Loucy (cell line): ENCODE measurements around the gene TNIP3.

Experiments
- H2AFZ ChIP-seq: fragments of 200-600 bp; sonication (generic); 2 replicates; pipeline ENCODE4 v1.6.0; 2016; ENCODE audit warnings: antibody characterized with exemption, mild to moderate bottlenecking, low read length, moderate library complexity
- H3F3A ChIP-seq: fragments of 200-600 bp; 2 replicates; pipeline ENCODE4 v1.6.0; 2016; ENCODE audit warnings: antibody characterized with exemption, low read depth, mild to moderate bottlenecking
- H3K27me3 ChIP-seq: fragments of 200-600 bp; sonication (generic); 2 replicates; pipeline ENCODE4 v1.6.1; 2014; ENCODE audit warnings: low read length, mild to moderate bottlenecking; ENCODE audit not compliant: insufficient read depth, poor library complexity, severe bottlenecking
- H3K36me3 ChIP-seq: fragments of 200-600 bp; sonication (generic); 2 replicates; pipeline ENCODE4 v1.6.1; 2016; ENCODE audit warnings: low read length; ENCODE audit not compliant: insufficient read depth
- H3K4me1 ChIP-seq: fragments of 200-600 bp; sonication (generic); 2 replicates; pipeline ENCODE4 v1.5.1; 2014; ENCODE audit warnings: low read length, mild to moderate bottlenecking; ENCODE audit not compliant: insufficient read depth, poor library complexity, severe bottlenecking
- H3K4me2 ChIP-seq: fragments of 200-600 bp; sonication (generic); 2 replicates; pipeline ENCODE4 v1.6.0; 2014; ENCODE audit warnings: antibody characterized with exemption, low read length, low read depth, mild to moderate bottlenecking; ENCODE audit not compliant: poor library complexity, severe bottlenecking
- H3K4me3 ChIP-seq: fragments of 200-600 bp; sonication (generic); 2 replicates; pipeline ENCODE4 v1.5.1; 2014; ENCODE audit warnings: low read length, mild to moderate bottlenecking, mixed read lengths; ENCODE audit not compliant: poor library complexity, severe bottlenecking
- H3K79me2 ChIP-seq: fragments of 200-600 bp; sonication (generic); 2 replicates; pipeline ENCODE4 v1.6.1; 2014; ENCODE audit warnings: low read length; ENCODE audit not compliant: insufficient read depth
- H3K9ac ChIP-seq: fragments of 200-600 bp; sonication (generic); 2 replicates; pipeline ENCODE4 v1.6.0; 2014; ENCODE audit warnings: mild to moderate bottlenecking, low read depth, low read length, moderate library complexity; ENCODE audit not compliant: poor library complexity, severe bottlenecking
- H3K9me2 ChIP-seq: fragments of 200-600 bp; sonication (generic); replicated peaks from 2 replicates; pipeline ENCODE4 v1.6.1; 2016; ENCODE audit warnings: low read depth, low read length, mixed read lengths
- H3K9me3 ChIP-seq: fragments of 200-600 bp; sonication (generic); 2 replicates; pipeline ENCODE4 v1.6.1; 2014; ENCODE audit warnings: mild to moderate bottlenecking, antibody characterized with exemption, low read length, low read depth; ENCODE audit not compliant: insufficient read depth
- H4K20me1 ChIP-seq: fragments of 200-600 bp; sonication (generic); 2 replicates; pipeline ENCODE4 v1.6.0; 2014; ENCODE audit warnings: antibody characterized with exemption, low read length, mild to moderate bottlenecking; ENCODE audit not compliant: insufficient read depth, poor library complexity, severe bottlenecking
- CTCF ChIP-seq: fragments of 200-600 bp; sonication (generic); conservative IDR thresholded peaks from 2 replicates; pipeline ENCODE4 v1.5.1; 2014; ENCODE audit warnings: mild to moderate bottlenecking, antibody characterized with exemption, low read length
- EZH2phosphoT487 ChIP-seq: fragments of 200-600 bp; IDR thresholded peaks from 2 replicates; pipeline ENCODE4 v1.6.1; 2018; ENCODE audit warnings: antibody characterized with exemption, mild to moderate bottlenecking, moderate library complexity, borderline replicate concordance

The TNIP3 gene

GRCh38 chr4:121139533-121140222, 24.4 kb downstream of the TNIP3 start:
- Histone ChIP-seq H3K27me3 (no peaks in the 10 kb centered on the region), H4K20me1 (no peaks in the 10 kb centered on the region), H3K4me3 (no peak overlapping the region), H3K4me1 (peaks cover 2% of the 10 kb centered on the region), H3K9me3 (no peaks in the 10 kb centered on the region), H2AFZ (no peak overlapping the region), H3K9ac (no peak overlapping the region), H3K4me2 (no peak overlapping the region), H3K79me2 (no peaks in the 10 kb centered on the region), H3K36me3 (no peaks in the 10 kb centered on the region), H3K9me2 (no peaks in the 10 kb centered on the region), H3F3A (no peaks in the 10 kb centered on the region)
- no peak for TF ChIP-seq CTCF
- no peak for TF ChIP-seq EZH2phosphoT487

GRCh38 chr4:121138039-121138825, 25.9 kb downstream of the TNIP3 start:
- Histone ChIP-seq H3K9ac (no peak overlapping the region), H3K9me3 (no peaks in the 10 kb centered on the region), H3F3A (no peaks in the 10 kb centered on the region), H3K36me3 (no peaks in the 10 kb centered on the region), H3K4me3 (no peak overlapping the region), H3K79me2 (no peaks in the 10 kb centered on the region), H3K4me2 (no peak overlapping the region), H2AFZ (no peak overlapping the region), H3K4me1 (peaks cover 2% of the 10 kb centered on the region), H3K9me2 (no peaks in the 10 kb centered on the region), H3K27me3 (no peaks in the 10 kb centered on the region), H4K20me1 (no peaks in the 10 kb centered on the region)
- TF ChIP-seq EZH2phosphoT487 = no peak
- TF ChIP-seq CTCF = no peak

GRCh38 chr4:121130326-121130660, 33.8 kb downstream of the TNIP3 start:
- Histone ChIP-seq H3K36me3 (no peaks in the 10 kb centered on the region), H3K4me1 (peaks cover 7% of the 10 kb centered on the region), H2AFZ (no peak overlapping the region), H3K9me2 (no peaks in the 10 kb centered on the region), H3K4me3 (no peak overlapping the region), H3K4me2 (no peak overlapping the region), H3F3A (no peaks in the 10 kb centered on the region), H3K9ac (no peak overlapping the region), H3K27me3 (no peaks in the 10 kb centered on the region), H3K79me2 (no peaks in the 10 kb centered on the region), H3K9me3 (no peaks in the 10 kb centered on the region), H4K20me1 (no peaks in the 10 kb centered on the region)
- TF ChIP-seq EZH2phosphoT487 (no peak), CTCF (no peak)
